ENCODE results near the gene LRRN2. TPM values are rescaled to one million over a fixed set of nuclear protein-coding genes. Genes with fewer than 3 reads are reported as not detected.
A peak's percentile ranks its signal among the peaks of the same experiment; 100 is the strongest.

The LRRN2 gene
- total and polyA plus RNA-seq, 2 of the 8 experiments (the other 6 are each of a cell fraction or from before 2014, with no cell fraction given): 1.8 to 2.3 TPM

- Histone ChIP-seq H2BK12ac (ENCODE audit: low read depth, low read length) (peak overlapping the region; percentile 75), H3K23ac (ENCODE audit: insufficient read length) (no peak overlapping the region), H3K27me3 (replicated peaks in 1 of 4; ENCODE audit: control insufficient read depth in 3 of 4, extremely low read depth in 1 of 4, insufficient read depth in 3 of 4, low read length in 3 of 4) (peaks cover 0 to 6% (median 0%) of the 10 kb centered on the region in 4 experiments; a peak in 2 of 7 replicates), H4K20me1 (replicated peaks in 1 of 2; ENCODE audit: control insufficient read depth in 1 of 2, insufficient read depth in 2 of 2, low read length in 2 of 2) (peaks cover 0 to 6% of the 10 kb centered on the region in 2 experiments), H3K4me3 (ENCODE audit: extremely low read depth in 1 of 4, insufficient read depth in 2 of 4, low read depth in 3 of 4, low read length in 4 of 4) (no peak overlapping the region), H3K79me1 (ENCODE audit: low read depth, low read length) (no peaks in the 10 kb centered on the region), H3K27ac (ENCODE audit: low read depth, low read length) (no peak overlapping the region), H3K56ac (replicated peaks; ENCODE audit: insufficient read length, low read depth, low read length) (no peak overlapping the region), H3K36me3 (ENCODE audit: control insufficient read depth in 2 of 4, insufficient read depth in 4 of 4, low read length in 3 of 4) (no peaks in the 10 kb centered on the region), H3K18ac (ENCODE audit: extremely low read depth, low read length) (no peak overlapping the region), H3K23me2 (ENCODE audit: low read depth, low read length) (no peaks in the 10 kb centered on the region; the same call in 1 of the 2 replicates), H3K4me2 (ENCODE audit: insufficient read depth in 1 of 2, low read depth in 2 of 2, low read length in 2 of 2) (no peak overlapping the region), H2AFZ (ENCODE audit: low read length) (no peak overlapping the region), H3K79me2 (ENCODE audit: control insufficient read depth in 1 of 2, insufficient read depth in 2 of 2, low read length in 2 of 2) (no peaks in the 10 kb centered on the region), H3K4me1 (replicated peaks in 1 of 4; ENCODE audit: control insufficient read depth in 3 of 4, insufficient read depth in 4 of 4, low read length in 3 of 4) (peaks cover 12 to 22% (median 14%) of the 10 kb centered on the region in 4 experiments), H2BK20ac (ENCODE audit: low read length) (no peak overlapping the region), H2BK120ac (replicated peaks; ENCODE audit: low read depth, low read length) (no peak overlapping the region), H4K8ac (ENCODE audit: extremely low read depth, insufficient read depth, low read length) (no peak overlapping the region), H4K91ac (replicated peaks; ENCODE audit: insufficient read length, low read length) (no peak overlapping the region), H2BK15ac (ENCODE audit: low read length) (no peak overlapping the region), H2AK5ac (ENCODE audit: low read depth, low read length) (no peak overlapping the region), H3K9me3 (ENCODE audit: insufficient read depth in 2 of 2, low read depth in 1 of 2, low read length in 1 of 2) (no peaks in the 10 kb centered on the region), H3K4ac (replicated peaks; ENCODE audit: insufficient read length, low read depth, low read length) (no peak overlapping the region), H3K9ac (replicated peaks in 1 of 4; ENCODE audit: extremely low read depth in 1 of 4, low read depth in 3 of 4, low read length in 3 of 4) (no peak overlapping the region), H3K14ac (ENCODE audit: insufficient read length) (no peak overlapping the region), H2BK5ac (ENCODE audit: low read depth, low read length) (no peak overlapping the region; the same call in 1 of the 2 replicates), H4K5ac (ENCODE audit: insufficient read length, low read depth, low read length) (no peak overlapping the region)
- ChIA-PET POLR2A (ENCODE audit: partially characterized antibody) (no interaction called here), CTCF (ENCODE audit: partially characterized antibody) (interaction anchor here (0.7 to 1.2 kb wide), 2 partner anchors 104 to 159 kb away, joined by 3 to 5 read pairs; no protein-coding TSS in a partner anchor)
- DNase-seq (ENCODE audit: low read depth in 1 of 2, low spot score in 2 of 2) (no peak), FAIRE-seq (no peak)
- no peak for TF ChIP-seq RFX5 (IDR thresholded peaks at IDR 0.05; ENCODE audit: borderline replicate concordance, low read depth, low read length)
- TF ChIP-seq NANOG (IDR thresholded peaks at IDR 0.05; ENCODE audit: insufficient read depth, low read depth, low read length, poor library complexity, severe bottlenecking): no peak
- TF ChIP-seq, protein P1, sequence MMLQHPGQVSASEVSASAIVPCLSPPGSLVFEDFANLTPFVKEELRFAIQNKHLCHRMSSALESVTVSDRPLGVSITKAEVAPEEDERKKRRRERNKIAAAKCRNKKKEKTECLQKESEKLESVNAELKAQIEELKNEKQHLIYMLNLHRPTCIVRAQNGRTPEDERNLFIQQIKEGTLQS (IDR thresholded peaks at IDR 0.05; ENCODE audit: insufficient read depth, low read depth, low read length): no peak
- TF ChIP-seq NRF1 (IDR thresholded peaks at IDR 0.05; ENCODE audit: low read depth, low read length): no peak
- no peak for TF ChIP-seq SP1 (IDR thresholded peaks at IDR 0.05; ENCODE audit: low read depth, low read length)
- no peak for TF ChIP-seq JUND (IDR thresholded peaks at IDR 0.05; ENCODE audit: low read length)
- no peak for TF ChIP-seq GTF2F1 (IDR thresholded peaks at IDR 0.05; ENCODE audit: borderline replicate concordance, low read depth, low read length)
- TF ChIP-seq RAD21 (IDR thresholded peaks at IDR 0.05 in 1 of 2, conservative IDR thresholded peaks at IDR 0.05 in 1 of 2; ENCODE audit: low read depth in 2 of 2, low read length in 2 of 2): no peak
- no peak for TF ChIP-seq CEBPB (IDR thresholded peaks at IDR 0.05; ENCODE audit: low read depth, low read length)
- TF ChIP-seq SIRT6 (IDR thresholded peaks at IDR 0.05; ENCODE audit: low read length): no peak
- TF ChIP-seq ASH2L (IDR thresholded peaks at IDR 0.05; ENCODE audit: low read length): no peak
These were observed 37.8 kb downstream of the LRRN2 start for GRCh38 chr1:204647805-204648153.
